Lower leg skin (tissue), 4 donors: ENCODE data around the gene RAD51B. TPM values are rescaled to one million over a fixed set of nuclear protein-coding genes. Genes with fewer than 3 reads are reported as not detected.

Experiments used
- DNase-seq, 2 donors: peaks; one replicate each; pipeline ENCODE4 v3.0.0-alpha.2; 2019; ENCODE audit warnings: low spot score in 2 of 2
- H3K4me3 ChIP-seq: fragments of 200-600 bp; sonication (generic); 2 replicates; pipeline ENCODE4 v1.5.1; 2017; ENCODE audit warnings: mild to moderate bottlenecking, low read depth; ENCODE audit not compliant: poor library complexity, severe bottlenecking
- POLR2A ChIP-seq, 2 donors: fragments of 450-650 bp; IDR thresholded peaks; one replicate each; pipeline ENCODE4 v1.6.1; 2016 to 2017; ENCODE audit warnings: antibody characterized with exemption in 2 of 2, mild to moderate bottlenecking in 1 of 2, moderate library complexity in 1 of 2
- WGBS, 2 donors: methylation state at CpG; one replicate each; pipeline ENCODE4 v1.1.5; 2018; 5-methylcytosine and 5-hydroxymethylcytosine counted together
- intact Hi-C: fragments of 100-400 bp; cut with DNase I; formaldehyde crosslinking; loops from one replicate; pipeline ENCODE4 v1.15.0; 2023; ENCODE audit warnings: low total_unique reads
- total RNA-seq, 4 donors: library from RNA; depleted of rRNA; stranded (reverse); fragments of >200 nt; gene quantifications; one replicate each; pipeline ENCODE4 v1.1.0, GENCODE V29; 2016
- TF ChIP-seq, protein P1 (sequence below), 3 donors: fragments of 450-650 bp; IDR thresholded peaks; one replicate each; pipeline ENCODE4 v1.5.1; 2016; ENCODE audit warnings: antibody characterized with exemption in 3 of 3, mild to moderate bottlenecking in 3 of 3, moderate library complexity in 2 of 3

The RAD51B gene
- total RNA-seq, 4 donors from 2014 or later: 6.1 to 27.2 (median 13.6) TPM

- no peak for DNase-seq
- H3K4me3 ChIP-seq: no peak overlapping the region
- WGBS, 2 donors: 92 to 93% methylated on average over 4 of the region's 4 CpGs
- intact Hi-C loops: no loop called here
- TF ChIP-seq, protein P1, sequence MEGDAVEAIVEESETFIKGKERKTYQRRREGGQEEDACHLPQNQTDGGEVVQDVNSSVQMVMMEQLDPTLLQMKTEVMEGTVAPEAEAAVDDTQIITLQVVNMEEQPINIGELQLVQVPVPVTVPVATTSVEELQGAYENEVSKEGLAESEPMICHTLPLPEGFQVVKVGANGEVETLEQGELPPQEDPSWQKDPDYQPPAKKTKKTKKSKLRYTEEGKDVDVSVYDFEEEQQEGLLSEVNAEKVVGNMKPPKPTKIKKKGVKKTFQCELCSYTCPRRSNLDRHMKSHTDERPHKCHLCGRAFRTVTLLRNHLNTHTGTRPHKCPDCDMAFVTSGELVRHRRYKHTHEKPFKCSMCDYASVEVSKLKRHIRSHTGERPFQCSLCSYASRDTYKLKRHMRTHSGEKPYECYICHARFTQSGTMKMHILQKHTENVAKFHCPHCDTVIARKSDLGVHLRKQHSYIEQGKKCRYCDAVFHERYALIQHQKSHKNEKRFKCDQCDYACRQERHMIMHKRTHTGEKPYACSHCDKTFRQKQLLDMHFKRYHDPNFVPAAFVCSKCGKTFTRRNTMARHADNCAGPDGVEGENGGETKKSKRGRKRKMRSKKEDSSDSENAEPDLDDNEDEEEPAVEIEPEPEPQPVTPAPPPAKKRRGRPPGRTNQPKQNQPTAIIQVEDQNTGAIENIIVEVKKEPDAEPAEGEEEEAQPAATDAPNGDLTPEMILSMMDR (IDR thresholded peaks at IDR 0.05): no peak
- no peak for TF ChIP-seq POLR2A (IDR thresholded peaks at IDR 0.05)
These were observed 593.2 kb downstream of the RAD51B start for GRCh38 chr14:68412505-68413465.

GRCh38 chr14:68413509-68413908 lies 593.9 kb downstream of the RAD51B start:
- no peak for DNase-seq
- no peak overlapping the region for H3K4me3 ChIP-seq
- intact Hi-C loops: no loop called here
- 90 to 95% methylated on average over 3 of the region's 3 CpGs for WGBS, 2 donors
- no peak for TF ChIP-seq POLR2A (IDR thresholded peaks at IDR 0.05)
- TF ChIP-seq, protein P1 (IDR thresholded peaks at IDR 0.05): no peak

- WGBS, 2 donors: 53 to 58% methylated on average over 2 of the region's 2 CpGs
- no peak for DNase-seq
- H3K4me3 ChIP-seq: no peak overlapping the region
- TF ChIP-seq, protein P1 (IDR thresholded peaks at IDR 0.05): no peak
- no peak for TF ChIP-seq POLR2A (IDR thresholded peaks at IDR 0.05)
- intact Hi-C loops: no loop called here
These were observed 594.5 kb downstream of the RAD51B start for GRCh38 chr14:68414121-68414520.

DNA sequence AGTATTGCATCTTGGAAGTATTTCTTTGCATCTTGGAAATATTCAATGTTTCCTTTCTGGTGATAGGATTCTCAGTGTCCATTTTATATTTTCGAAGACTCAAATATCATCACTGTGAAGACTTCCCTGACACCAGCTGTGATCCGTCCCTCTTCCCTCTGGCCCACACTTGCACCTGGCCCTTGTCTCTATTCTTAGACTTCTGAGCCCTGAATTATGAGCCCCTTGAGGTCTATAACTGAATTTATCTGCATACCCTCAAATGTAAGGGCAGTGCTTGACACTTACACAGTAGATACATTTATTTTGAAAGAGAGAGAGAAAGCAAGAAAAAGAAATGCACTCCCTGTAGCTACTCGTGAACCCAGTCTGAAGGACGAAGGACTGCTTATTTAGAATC lies 596.6 kb downstream of the RAD51B start:
- intact Hi-C loops: no loop called here
- H3K4me3 ChIP-seq: no peak overlapping the region
- TF ChIP-seq, protein P1 (IDR thresholded peaks at IDR 0.05): no peak
- TF ChIP-seq POLR2A (IDR thresholded peaks at IDR 0.05): no peak
- WGBS, 2 donors: 87 to 95% methylated on average over 4 of the region's 4 CpGs
- DNase-seq: no peak

GRCh38 chr14:68417009-68417650 lies 597.6 kb downstream of the RAD51B start:
- intact Hi-C loops: no loop called here
- no peak for TF ChIP-seq POLR2A (IDR thresholded peaks at IDR 0.05)
- TF ChIP-seq, protein P1 (IDR thresholded peaks at IDR 0.05): no peak
- whole genome bisulfite sequencing, 2 donors: 76 to 82% methylated on average over 5 of the region's 5 CpGs
- DNase-seq: no peak
- H3K4me3 ChIP-seq: no peak overlapping the region
